ENCODE data around the gene CCDC146.

GRCh38 chr7:77284005-77284404 lies 161.6 kb downstream of the CCDC146 start:
- TF ChIP-seq POLR2A (IDR thresholded peaks at IDR 0.05) (no peak), CTCF (IDR thresholded peaks at IDR 0.05) (no peak)
